HL-60/S4 (cell line): ENCODE results near the gene COL23A1.
"Not testable (repeated sequence)": the region's sequence is repeated elsewhere in the genome, so short reads cannot be mapped to it uniquely, and the experiment has no call there.

Experiments
- in situ Hi-C: fragments of 300-500 bp; cut with MboI; formaldehyde crosslinking; loops from 2 replicates; pipeline ENCODE4 v1.14.3; 2022; ENCODE audit warnings: low sequenced_read_pairs

COL23A1 gene

GRCh38 chr5:178332210-178332641 is 258.0 kb downstream of the COL23A1 start:
- in situ Hi-C loops, result no loop called here

- in situ Hi-C loops, result no loop called here
Measured at GRCh38 chr5:178331491-178331996, 258.6 kb downstream of the COL23A1 start.

- in situ Hi-C loops, result no loop called here
Measured at GRCh38 chr5:178330791-178331404, 259.3 kb downstream of the COL23A1 start.

GRCh38 chr5:178328826-178329730 is 261.1 kb downstream of the COL23A1 start:
- in situ Hi-C loops, result no loop called here

- in situ Hi-C loops, result no loop called here
Measured at GRCh38 chr5:178327931-178328711, 262.1 kb downstream of the COL23A1 start.

- in situ Hi-C loops, result no loop called here
Measured at GRCh38 chr5:178327446-178327845, 262.7 kb downstream of the COL23A1 start.

- in situ Hi-C loops, result no loop called here
Measured at GRCh38 chr5:178326374-178326715, 263.8 kb downstream of the COL23A1 start.

GRCh38 chr5:178325679-178326373 is 264.4 kb downstream of the COL23A1 start:
- in situ Hi-C loops, result no loop called here

GRCh38 chr5:178325311-178325678 is 264.9 kb downstream of the COL23A1 start:
- in situ Hi-C loops, result no loop called here

- in situ Hi-C loops, result no loop called here
Measured at GRCh38 chr5:178324481-178325310, 265.5 kb downstream of the COL23A1 start.

- in situ Hi-C loops, result no loop called here
Measured at GRCh38 chr5:178323961-178324360, 266.2 kb downstream of the COL23A1 start.

- in situ Hi-C loops, result no loop called here
Measured at GRCh38 chr5:178323541-178323865, 266.7 kb downstream of the COL23A1 start.

GRCh38 chr5:178322736-178323540 is 267.3 kb downstream of the COL23A1 start:
- in situ Hi-C loops, result no loop called here

- in situ Hi-C loops, result no loop called here
Measured at GRCh38 chr5:178320281-178320855, 269.8 kb downstream of the COL23A1 start.

- in situ Hi-C loops, result no loop called here
Measured at GRCh38 chr5:178319541-178320041, 270.6 kb downstream of the COL23A1 start.

GRCh38 chr5:178318893-178319292 is 271.3 kb downstream of the COL23A1 start:
- in situ Hi-C loops, result no loop called here

- in situ Hi-C loops, result no loop called here
Measured at GRCh38 chr5:178318382-178318781, 271.8 kb downstream of the COL23A1 start.

- in situ Hi-C loops, result not testable (repeated sequence)
Measured at GRCh38 chr5:178317727-178318126, 272.5 kb downstream of the COL23A1 start.
